GM12878 (cell line): ENCODE data around the gene NUDT17. TPM values are rescaled to one million over a fixed set of nuclear protein-coding genes. Genes with fewer than 3 reads are reported as not detected.

Experiments used
- ATAC-seq: fragments of 200-7000 bp; cut with Tn5 transposase; 3 replicates; pipeline ENCODE4 v1.9.1; 2020; ENCODE audit warnings: mild to moderate bottlenecking, moderate library complexity
- BruUV-seq: library from RNA; stranded (reverse); fragments of 400-500 nt; replicated peaks from 2 replicates; lab custom pipeline; 2021; lab: Mats Ljungman, UMichigan
- CTCF ChIA-PET: fragments of 300-600 bp; sonication (Branson Sonifier 250); formaldehyde crosslinking; extraction: SDS; loops from one replicate; lab custom pipeline; 2021; ENCODE audit warnings: inconsistent platforms; lab: Yijun Ruan, JAX
- POLR2A ChIA-PET: fragments of 350-600 bp; formaldehyde crosslinking; extraction: SDS; loops from one replicate; lab custom pipeline; 2021; ENCODE audit warnings: inconsistent platforms; lab: Charles Lee
- RAD21 ChIA-PET: fragments of 300-600 bp; sonication (Branson Sonifier 250); formaldehyde crosslinking; loops from one replicate; lab custom pipeline; 2023; ENCODE audit warnings: antibody characterized with exemption; ENCODE audit not compliant: unreplicated experiment; lab: Charles Lee
- SMC1A ChIA-PET: fragments of 300-600 bp; sonication (Branson Sonifier 250); formaldehyde crosslinking; loops from one replicate; lab custom pipeline; 2023; ENCODE audit not compliant: unreplicated experiment, uncharacterized antibody; lab: Charles Lee
- DNase-seq: peaks from one replicate; pipeline ENCODE4 v3.0.0-alpha.2; 2011; ENCODE audit warnings: low read depth, low spot score
- FAIRE-seq: peaks from 3 replicates; lab custom pipeline; 2011; peaks lifted over from hg19 to GRCh38; lab: Jason Lieb, UNC
- H2AFZ ChIP-seq: 2 replicates; pipeline ENCODE4 v1.6.0; 2011; ENCODE audit warnings: low read depth, low read length, control low read depth; ENCODE audit not compliant: control insufficient read depth
- H3K27ac ChIP-seq: 2 replicates; pipeline ENCODE4 v1.5.1; 2011; ENCODE audit warnings: control low read depth; ENCODE audit not compliant: control insufficient read depth, insufficient read depth
- H3K27me3 ChIP-seq, 2 experiments: replicated peaks in 1 of 2; 2 replicates each; pipeline versions ENCODE4 v1.6.0 to v1.6.1; 2011; ENCODE audit warnings: low read length in 1 of 2; ENCODE audit not compliant: control insufficient read depth in 2 of 2, insufficient read depth in 2 of 2
- H3K36me3 ChIP-seq, 2 experiments: 2 replicates each; pipeline ENCODE4 v1.5.1; 2011; ENCODE audit warnings: low read length in 1 of 2; ENCODE audit not compliant: control insufficient read depth in 2 of 2, insufficient read depth in 2 of 2
- H3K4me1 ChIP-seq: 2 replicates; pipeline ENCODE4 v1.6.1; 2011; ENCODE audit warnings: mild to moderate bottlenecking, low read length, moderate library complexity, mixed read lengths; ENCODE audit not compliant: control insufficient read depth, insufficient read depth
- H3K4me2 ChIP-seq: 2 replicates; pipeline ENCODE4 v1.6.0; 2011; ENCODE audit warnings: control low read depth; ENCODE audit not compliant: control insufficient read depth, insufficient read depth
- H3K4me3 ChIP-seq: fragments of 200-600 bp; sonication (generic); 2 replicates; pipeline ENCODE4 v1.5.1; 2016
- H3K79me2 ChIP-seq: 2 replicates; pipeline ENCODE4 v1.6.0; 2011; ENCODE audit warnings: low read length; ENCODE audit not compliant: control insufficient read depth, insufficient read depth
- H3K9ac ChIP-seq: 2 replicates; pipeline ENCODE4 v1.8.0; 2011; ENCODE audit warnings: low read length, control low read depth, mixed read lengths; ENCODE audit not compliant: control insufficient read depth, insufficient read depth
- H3K9me3 ChIP-seq: replicated peaks from 3 replicates; pipeline ENCODE4 v1.5.1; 2011; ENCODE audit warnings: mild to moderate bottlenecking, low read length; ENCODE audit not compliant: control insufficient read depth, insufficient read depth
- H4K20me1 ChIP-seq: 2 replicates; pipeline ENCODE4 v1.6.0; 2011; ENCODE audit not compliant: control insufficient read depth, insufficient read depth
- CTCF ChIP-seq, 3 experiments: IDR thresholded peaks in 2 of 3; conservative IDR thresholded peaks in 1 of 3; 2 replicates each; pipeline ENCODE4 v1.5.1; 2011; ENCODE audit warnings: low read depth in 3 of 3, low read length in 3 of 3, mild to moderate bottlenecking in 3 of 3, control low read depth in 2 of 3, moderate library complexity in 2 of 3, inconsistent platforms in 1 of 3, mixed read lengths in 1 of 3; ENCODE audit not compliant: control insufficient read depth in 2 of 3, insufficient read depth in 1 of 3; ENCODE audit errors: extremely low read depth in 1 of 3
- EP300 ChIP-seq, 2 experiments: fragments of 150-350 bp in 1 of 2; IDR thresholded peaks; 2 replicates each; pipeline ENCODE4 v1.6.1; 2011 to 2012; ENCODE audit warnings: low read depth in 2 of 2, low read length in 2 of 2, borderline replicate concordance in 1 of 2, improper control_type of control experiment in 1 of 2, inconsistent platforms in 1 of 2; ENCODE audit not compliant: control insufficient read depth in 1 of 2
- POLR2A ChIP-seq: IDR thresholded peaks from 2 replicates; pipeline ENCODE4 v1.6.1; 2011; ENCODE audit warnings: low read depth, mild to moderate bottlenecking, low read length
- RAD21 ChIP-seq: IDR thresholded peaks from 2 replicates; pipeline ENCODE4 v1.6.1; 2011; ENCODE audit warnings: mild to moderate bottlenecking, low read depth, low read length, moderate library complexity; ENCODE audit not compliant: insufficient read depth
- WRNIP1 ChIP-seq: IDR thresholded peaks from 2 replicates; pipeline ENCODE4 v1.6.1; 2011; ENCODE audit warnings: low read depth, low read length, improper control_type of control experiment, borderline replicate concordance
- YY1 ChIP-seq: IDR thresholded peaks from 2 replicates; pipeline ENCODE4 v1.6.1; 2011; ENCODE audit warnings: low read depth, mild to moderate bottlenecking, low read length
- WGBS: methylation state at CpG from one replicate; pipeline ENCODE4 v1.1.6; 2016; ENCODE audit warnings: low lambda C conversion rate; ENCODE audit not compliant: insufficient replicate concordance, insufficient coverage; ENCODE audit errors: missing lambda C conversion rate; 5-methylcytosine and 5-hydroxymethylcytosine counted together
- in situ Hi-C: fragments of 300-500 bp; cut with MboI; formaldehyde crosslinking; loops from 9 replicates; pipeline ENCODE4 v1.14.3; 2018; ENCODE audit warnings: mixed read lengths
- intact Hi-C: fragments of 100-400 bp; cut with micrococcal nuclease; formaldehyde crosslinking; loops from one replicate; pipeline ENCODE4 v1.14.2; 2022; ENCODE audit not compliant: unreplicated experiment
- polyA plus RNA-seq, 11 experiments: library from polyadenylated mRNA; depleted of rRNA in 4 of 11; unstranded in 6 of 11; stranded (reverse) in 5 of 11; fragments of >200 nt; fragmentation: Nextera tagmentation in 4 of 11; fragmentation: Illumina TruSeq in 1 of 11; extraction: Ambion mirVana in 4 of 11; extraction: Trizol in 1 of 11; gene quantifications; 1 replicate in 1 of 11; 2 replicates in 10 of 11; pipeline versions ENCODE4 v1.2.1 to v1.2.3, GENCODE V29; 2011 to 2016; ENCODE audit warnings: inconsistent platforms in 2 of 11, missing spikeins in 2 of 11, low read depth in 1 of 11
- total RNA-seq, 4 experiments: library from RNA; depleted of rRNA in 3 of 4; stranded (reverse); fragments of >200 nt in 3 of 4; fragmentation: Illumina TruSeq in 1 of 4; extraction: Trizol in 1 of 4; gene quantifications; 2 replicates each; pipeline versions ENCODE4 v1.2.1 to v1.2.3, GENCODE V29; 2013 to 2021

NUDT17 gene
- total and polyA plus RNA-seq, 10 of the 15 experiments (the other 5 are each of a cell fraction or from before 2014, with no cell fraction given): 1.2 to 4.7 (median 4.0) TPM

GRCh38 chr1:145846201-145846612 lies 777 bp downstream of the NUDT17 start:
- H3K4me3 ChIP-seq: peak overlapping the region; percentile 89
- DNase-seq: no peak
- WGBS: 26% methylated on average over 3 of the region's 3 CpGs

More at GRCh38 chr1:145846201-145846612, 777 bp downstream of the NUDT17 start:
- ChIA-PET SMC1A (interaction anchor here (0.7 to 5.5 kb wide), 6 partner anchors 12 to 163 kb away, joined by 3 to 54 read pairs (median 6); partner anchors contain the start of gene PIAS3), RAD21 (interaction anchor here (0.9 to 4.5 kb wide), 7 partner anchors 12 to 166 kb away, joined by 3 to 69 read pairs (median 4); partner anchors contain the start of genes ANKRD34A, PIAS3, POLR3GL and RBM8A), CTCF (interaction anchor here (0.6 to 8.2 kb wide), 27 partner anchors 11 to 191 kb away, joined by 3 to 172 read pairs (median 5); partner anchors contain the start of genes ANKRD34A, ANKRD35, HJV and ITGA10), POLR2A (interaction anchor here (0.8 to 3.0 kb wide), 4 partner anchors 11 to 116 kb away, joined by 3 to 24 read pairs (median 4); partner anchors contain the start of gene PIAS3)
- Histone ChIP-seq H3K4me1 (peaks cover 15% of the 10 kb centered on the region), H2AFZ (peak overlapping the region; percentile 71), H3K9me3 (no peaks in the 10 kb centered on the region), H4K20me1 (no peaks in the 10 kb centered on the region), H3K4me2 (peak overlapping the region; percentile 89), H3K27ac (peak overlapping the region; percentile 83), H3K79me2 (no peaks in the 10 kb centered on the region), H3K27me3 (no peaks in the 10 kb centered on the region), H3K36me3 (peaks cover under 1 to 15% of the 10 kb centered on the region in 2 experiments; a peak in 3 of 4 replicates), H3K9ac (peak overlapping the region; percentile 71)
- in situ Hi-C loops (loop anchor here (5.0 kb wide), 1 partner anchor 161 kb away; no protein-coding TSS in a partner anchor), intact Hi-C loops (loop anchor here (1.0 kb wide), 1 partner anchor 167 kb away; no protein-coding TSS in a partner anchor)
- FAIRE-seq (no peak), ATAC-seq (peak; percentile 70)
- no TSS peak for BruUV-seq
- no peak for TF ChIP-seq EP300 (IDR thresholded peaks at IDR 0.05; ENCODE audit: borderline replicate concordance in 1 of 2, control insufficient read depth in 1 of 2, low read depth in 2 of 2, low read length in 2 of 2)
- peak; percentile 58 to 84 (median 83) for TF ChIP-seq CTCF (IDR thresholded peaks at IDR 0.05 in 2 of 3, conservative IDR thresholded peaks at IDR 0.05 in 1 of 3; ENCODE audit: control insufficient read depth in 2 of 3, extremely low read depth in 1 of 3, insufficient read depth in 1 of 3, low read depth in 3 of 3, low read length in 3 of 3)
- no peak for TF ChIP-seq WRNIP1
- TF ChIP-seq RAD21: peak; percentile 65
- peak; percentile 25; the same call in 1 of the 2 replicates for TF ChIP-seq YY1
- TF ChIP-seq POLR2A: peak; percentile 52; the same call in 1 of the 2 replicates
